ENCODE data around the gene LCN9.

LCN9 gene, protein sequence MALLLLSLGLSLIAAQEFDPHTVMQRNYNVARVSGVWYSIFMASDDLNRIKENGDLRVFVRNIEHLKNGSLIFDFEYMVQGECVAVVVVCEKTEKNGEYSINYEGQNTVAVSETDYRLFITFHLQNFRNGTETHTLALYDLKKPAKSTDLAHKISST

DNA sequence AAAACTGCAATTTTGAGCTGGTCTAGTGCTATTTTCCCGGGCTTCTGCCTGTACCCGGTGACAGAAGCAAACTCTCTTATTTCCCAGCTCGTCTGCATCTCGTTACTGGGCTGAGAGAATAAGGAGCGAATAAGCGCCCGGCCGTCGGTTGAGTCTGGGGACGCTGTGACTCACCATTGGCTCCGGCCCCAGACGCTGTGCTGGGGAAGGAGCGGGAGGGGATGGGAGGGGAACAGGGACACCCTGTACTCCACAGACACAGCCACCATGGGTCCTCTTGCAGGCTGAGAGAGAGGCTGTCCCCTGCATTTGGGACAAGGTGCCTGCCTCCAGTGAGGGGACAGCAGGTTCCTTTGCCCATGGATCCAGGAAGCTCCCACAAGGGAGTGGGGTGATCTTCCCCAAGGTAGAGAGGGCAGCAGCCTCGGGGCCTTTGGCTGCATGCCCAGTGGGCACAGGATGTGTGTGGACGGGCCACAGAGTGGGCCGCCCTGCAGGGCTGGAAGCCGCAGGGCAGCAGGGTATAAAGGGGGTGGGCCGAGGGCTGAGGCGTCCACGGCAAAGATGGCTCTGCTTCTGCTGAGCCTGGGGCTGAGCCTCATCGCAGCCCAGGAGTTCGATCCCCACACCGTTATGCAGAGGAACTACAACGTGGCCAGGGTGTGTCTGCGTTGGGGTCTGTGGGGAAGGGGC, at the start of gene LCN9:
TSS of gene LCN9 (plus strand) at position 552 of the 693 bp plus-strand sequence. CDS start at position 565, 13 bp downstream.
- Histone ChIP-seq H3K9ac (ENCODE audit: low read depth in 1 of 2, low read length in 2 of 2) (no peak within 1 kb of the TSS), H3K27me3 (ENCODE audit: control insufficient read depth in 2 of 2, insufficient read depth in 2 of 2, low read length in 2 of 2) (no peaks in the 10 kb centered on the region), H3K4me3 (ENCODE audit: low read length in 2 of 2) (no peak within 1 kb of the TSS), H3K4me1 (ENCODE audit: control insufficient read depth in 2 of 2, insufficient read depth in 2 of 2, low read length in 2 of 2) (no peaks in the 10 kb centered on the region), H3K9me3 (ENCODE audit: control insufficient read depth in 2 of 2, low read length in 2 of 2) (no peaks in the 10 kb centered on the region), H3K27ac (ENCODE audit: low read depth in 2 of 2, low read length in 2 of 2) (no peak within 1 kb of the TSS), H3K36me3 (ENCODE audit: control insufficient read depth in 2 of 2, insufficient read depth in 2 of 2, low read length in 2 of 2) (no peaks in the 10 kb centered on the region)

DNA sequence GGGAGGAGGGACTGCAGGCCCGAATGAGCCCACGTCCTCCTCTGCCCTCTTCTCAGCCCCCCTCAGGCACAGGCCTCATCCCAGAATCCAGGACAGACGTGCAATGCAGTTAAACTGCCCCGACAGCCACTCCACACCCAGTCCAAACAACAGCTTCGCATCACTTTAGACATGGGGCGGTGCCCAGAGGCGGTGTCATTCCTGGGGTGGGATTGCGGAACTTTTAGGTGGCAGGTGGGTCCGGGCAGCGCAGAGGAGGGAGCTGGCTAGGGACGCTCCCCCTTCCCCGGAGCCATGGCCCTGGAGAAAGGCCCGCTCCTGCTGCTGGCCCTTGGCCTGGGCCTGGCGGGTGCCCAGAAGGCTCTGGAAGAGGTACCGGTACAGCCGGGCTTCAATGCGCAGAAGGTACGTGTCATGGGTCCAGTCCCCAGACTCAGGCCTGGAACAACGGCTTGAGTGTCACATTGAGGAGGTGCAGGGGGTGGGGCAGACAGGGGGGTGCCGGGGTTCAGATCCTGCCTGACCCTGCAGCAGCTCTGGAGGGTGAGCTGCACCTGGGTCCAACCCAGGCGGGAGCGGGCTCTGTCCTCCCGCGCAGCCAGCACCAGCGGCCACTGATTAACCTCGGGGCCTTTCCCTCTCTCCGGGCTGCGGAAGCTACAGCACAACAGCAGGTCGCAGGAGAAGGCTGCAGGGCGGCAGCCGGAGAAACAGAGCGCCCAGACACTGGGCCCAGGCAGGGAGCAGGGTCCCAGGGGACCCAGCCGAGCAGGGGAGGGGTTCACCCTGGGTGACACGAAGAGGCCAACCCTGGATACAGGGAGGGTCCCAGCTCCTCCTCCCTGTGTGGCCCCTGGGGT, 48.9 kb upstream of the LCN9 start:
- Histone ChIP-seq H3K36me3 (ENCODE audit: control insufficient read depth in 2 of 2, insufficient read depth in 2 of 2, low read length in 2 of 2) (no peaks in the 10 kb centered on the region), H3K27me3 (ENCODE audit: control insufficient read depth in 2 of 2, insufficient read depth in 2 of 2, low read length in 2 of 2) (peaks cover 0 to 4% of the 10 kb centered on the region in 2 donors), H3K27ac (ENCODE audit: low read depth in 2 of 2, low read length in 2 of 2) (no peak overlapping the region), H3K4me1 (ENCODE audit: control insufficient read depth in 2 of 2, insufficient read depth in 2 of 2, low read length in 2 of 2) (no peaks in the 10 kb centered on the region), H3K9me3 (ENCODE audit: control insufficient read depth in 2 of 2, low read length in 2 of 2) (no peaks in the 10 kb centered on the region), H3K9ac (ENCODE audit: low read depth in 1 of 2, low read length in 2 of 2) (no peak overlapping the region), H3K4me3 (ENCODE audit: low read length in 2 of 2) (no peak overlapping the region)

DNA sequence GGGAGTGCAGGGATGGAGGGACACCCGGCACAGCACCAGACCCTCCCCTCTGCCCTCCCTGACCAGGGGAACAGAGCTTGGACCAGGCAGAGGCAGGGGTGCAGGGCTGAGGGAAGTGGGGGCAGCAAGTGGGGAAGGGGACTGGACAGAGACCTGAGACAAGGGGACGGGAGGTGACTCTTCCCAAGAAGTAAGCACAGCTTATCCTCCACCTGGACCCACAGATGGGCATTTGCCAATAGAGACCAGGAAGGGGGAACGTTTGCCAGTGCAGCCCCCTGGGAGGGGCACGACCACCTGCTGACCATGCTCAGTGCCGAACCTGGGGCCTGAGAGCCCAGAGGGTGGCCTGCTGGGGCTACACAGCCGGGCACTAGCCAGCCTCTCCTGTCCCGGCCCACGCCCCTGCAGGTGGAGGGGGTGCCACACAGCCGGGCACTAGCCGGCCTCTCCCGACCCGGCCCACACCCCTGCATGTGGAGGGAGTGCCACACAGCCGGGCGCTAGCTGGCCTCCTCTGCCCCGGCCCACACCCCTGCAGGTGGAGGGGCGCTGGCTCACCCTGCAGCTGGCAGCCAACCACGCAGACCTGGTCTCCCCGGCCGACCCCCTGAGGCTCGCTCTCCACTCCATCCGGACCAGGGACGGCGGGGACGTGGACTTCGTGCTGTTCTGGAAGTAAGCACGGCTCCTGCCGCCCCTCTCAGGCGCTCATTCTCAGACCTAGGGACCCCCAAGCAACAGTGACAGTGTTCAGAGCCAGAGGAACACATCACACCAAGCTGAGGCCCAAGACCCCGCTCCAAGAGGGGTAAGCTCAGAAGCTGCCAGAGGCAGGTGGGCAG, 48.1 kb upstream of the LCN9 start:
- Histone ChIP-seq H3K36me3 (ENCODE audit: control insufficient read depth in 2 of 2, insufficient read depth in 2 of 2, low read length in 2 of 2) (no peaks in the 10 kb centered on the region), H3K4me3 (ENCODE audit: low read length in 2 of 2) (no peak overlapping the region), H3K27me3 (ENCODE audit: control insufficient read depth in 2 of 2, insufficient read depth in 2 of 2, low read length in 2 of 2) (peaks cover 2 to 4% of the 10 kb centered on the region in 2 donors), H3K9me3 (ENCODE audit: control insufficient read depth in 2 of 2, low read length in 2 of 2) (no peaks in the 10 kb centered on the region), H3K27ac (ENCODE audit: low read depth in 2 of 2, low read length in 2 of 2) (no peak overlapping the region), H3K4me1 (ENCODE audit: control insufficient read depth in 2 of 2, insufficient read depth in 2 of 2, low read length in 2 of 2) (no peaks in the 10 kb centered on the region), H3K9ac (ENCODE audit: low read depth in 1 of 2, low read length in 2 of 2) (no peak overlapping the region)

DNA sequence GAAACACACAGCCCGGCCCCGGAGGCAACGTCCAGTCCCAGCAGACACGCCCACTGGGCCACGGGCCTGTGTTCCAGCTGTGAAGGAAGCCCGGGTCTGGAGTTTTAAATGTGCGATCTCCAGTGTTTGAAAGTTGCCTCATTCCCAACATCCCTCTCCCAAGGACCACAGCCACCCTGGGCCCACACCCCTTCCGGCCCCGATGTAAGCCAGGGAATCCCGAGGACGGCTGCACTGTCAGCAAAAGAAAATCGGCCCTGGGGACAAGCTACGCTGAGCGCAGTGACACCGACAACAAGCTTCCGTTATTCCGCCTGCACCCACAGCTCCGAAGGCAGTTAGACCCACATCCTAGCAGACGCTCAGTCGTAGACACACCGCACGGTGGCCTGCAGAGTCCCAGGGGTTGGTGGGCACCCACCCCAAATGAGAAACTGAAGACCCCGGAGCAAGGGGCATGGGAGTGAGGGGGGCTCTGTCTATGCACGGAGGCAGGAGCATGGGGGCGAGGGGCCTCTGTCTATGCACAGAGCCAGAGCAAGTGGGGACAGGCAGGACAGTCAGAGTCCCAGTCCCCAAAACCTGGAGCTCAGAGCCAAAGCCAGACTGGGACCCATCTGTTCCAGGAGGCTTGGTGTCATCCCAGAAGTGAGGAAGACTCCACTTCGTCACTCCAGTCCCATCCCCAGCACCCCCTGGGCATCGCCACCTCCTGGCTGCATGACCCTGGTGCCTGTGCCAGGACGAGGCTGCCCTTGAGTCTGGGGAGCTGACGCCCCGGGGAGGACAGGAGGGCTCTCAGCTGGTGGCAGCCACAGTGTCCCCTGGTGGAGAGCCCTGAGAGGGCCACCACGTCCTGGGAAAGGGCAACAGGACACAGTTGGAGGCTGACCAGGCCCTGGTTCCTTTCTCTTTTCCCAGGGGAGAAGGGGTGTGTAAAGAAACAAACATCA, 47.2 kb upstream of the LCN9 start:
- H3K9me3 ChIP-seq (ENCODE audit: control insufficient read depth in 2 of 2, low read length in 2 of 2) = no peaks in the 10 kb centered on the region
- H3K9ac ChIP-seq (ENCODE audit: low read depth in 1 of 2, low read length in 2 of 2) = no peak overlapping the region
- no peak overlapping the region for H3K27ac ChIP-seq (ENCODE audit: low read depth in 2 of 2, low read length in 2 of 2)
- H3K4me1 ChIP-seq (ENCODE audit: control insufficient read depth in 2 of 2, insufficient read depth in 2 of 2, low read length in 2 of 2) = no peaks in the 10 kb centered on the region
- H3K36me3 ChIP-seq (ENCODE audit: control insufficient read depth in 2 of 2, insufficient read depth in 2 of 2, low read length in 2 of 2) = no peaks in the 10 kb centered on the region
- no peak overlapping the region for H3K4me3 ChIP-seq (ENCODE audit: low read length in 2 of 2)
- peaks cover 2 to 4% of the 10 kb centered on the region in 2 donors for H3K27me3 ChIP-seq (ENCODE audit: control insufficient read depth in 2 of 2, insufficient read depth in 2 of 2, low read length in 2 of 2)

DNA sequence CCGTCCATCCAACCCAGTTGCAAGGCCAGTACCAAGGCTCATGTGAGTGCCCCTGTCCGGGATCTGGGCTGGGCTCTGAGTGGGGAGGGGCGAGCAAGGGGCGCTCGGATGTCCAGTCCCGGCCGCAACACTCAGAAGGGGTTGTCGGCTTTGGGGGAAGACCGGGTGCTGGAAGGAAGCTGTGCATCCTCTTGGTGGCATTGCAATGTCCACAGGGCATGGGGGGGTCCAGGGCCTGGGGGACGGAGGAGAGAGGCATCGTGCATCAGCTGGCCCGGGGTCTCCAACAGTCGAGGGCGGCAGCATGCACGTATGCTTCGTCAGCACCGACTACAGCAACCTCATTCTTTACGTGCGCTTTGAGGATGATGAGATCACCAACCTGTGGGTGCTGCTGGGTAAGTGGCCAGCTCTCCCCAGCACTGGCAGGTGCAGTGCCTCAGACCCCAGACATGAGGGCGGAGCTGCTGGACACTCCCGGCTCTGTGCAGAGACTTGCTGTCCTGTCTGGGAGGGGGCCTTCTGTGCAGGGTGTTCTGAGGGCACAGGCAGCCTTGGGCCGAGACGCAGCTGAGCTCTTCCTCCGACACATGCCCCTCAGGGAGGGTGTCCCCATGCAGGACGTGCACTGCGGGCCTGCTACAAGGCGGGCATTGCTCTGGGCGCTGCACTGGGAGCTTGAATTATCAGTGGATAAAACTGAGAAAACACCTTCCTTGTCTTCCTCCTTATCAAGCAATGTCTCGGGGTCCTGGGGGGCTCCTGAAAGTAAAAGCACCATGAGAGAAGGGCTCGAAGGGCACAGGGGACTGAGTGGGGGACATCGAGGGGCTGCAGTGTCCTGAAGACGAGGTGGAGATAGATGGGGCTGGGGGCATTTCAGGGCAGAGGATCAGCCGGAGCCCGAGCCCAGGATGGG, 46.2 kb upstream of the LCN9 start:
- peaks cover 0 to 2% of the 10 kb centered on the region in 2 donors for H3K27me3 ChIP-seq (ENCODE audit: control insufficient read depth in 2 of 2, insufficient read depth in 2 of 2, low read length in 2 of 2)
- no peak overlapping the region for H3K27ac ChIP-seq (ENCODE audit: low read depth in 2 of 2, low read length in 2 of 2)
- no peaks in the 10 kb centered on the region for H3K4me1 ChIP-seq (ENCODE audit: control insufficient read depth in 2 of 2, insufficient read depth in 2 of 2, low read length in 2 of 2)
- no peak overlapping the region for H3K9ac ChIP-seq (ENCODE audit: low read depth in 1 of 2, low read length in 2 of 2)
- no peaks in the 10 kb centered on the region for H3K9me3 ChIP-seq (ENCODE audit: control insufficient read depth in 2 of 2, low read length in 2 of 2)
- H3K36me3 ChIP-seq (ENCODE audit: control insufficient read depth in 2 of 2, insufficient read depth in 2 of 2, low read length in 2 of 2) = no peaks in the 10 kb centered on the region
- H3K4me3 ChIP-seq (ENCODE audit: low read length in 2 of 2) = no peak overlapping the region

DNA sequence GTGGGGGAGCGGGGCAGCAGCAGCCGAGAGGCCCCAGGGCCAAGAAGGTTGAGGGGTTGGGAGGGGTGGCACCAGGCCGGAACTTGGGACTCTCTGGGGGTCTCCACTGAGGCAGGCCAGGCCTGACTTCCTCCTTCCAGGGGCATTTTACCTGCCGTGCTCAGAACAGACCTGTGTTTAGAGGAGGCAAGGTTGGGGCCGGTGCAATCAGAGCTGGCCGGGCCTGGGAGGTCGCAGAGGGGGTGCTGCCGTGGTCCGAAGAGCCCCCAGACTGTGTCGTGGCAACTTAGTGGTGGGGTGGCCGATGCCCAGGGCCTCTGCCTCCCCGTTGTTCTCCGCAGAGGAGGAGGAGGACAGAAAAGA, 45.6 kb upstream of the LCN9 start:
- Histone ChIP-seq H3K27ac (ENCODE audit: low read depth in 2 of 2, low read length in 2 of 2) (no peak overlapping the region), H3K36me3 (ENCODE audit: control insufficient read depth in 2 of 2, insufficient read depth in 2 of 2, low read length in 2 of 2) (no peaks in the 10 kb centered on the region), H3K4me3 (ENCODE audit: low read length in 2 of 2) (no peak overlapping the region), H3K4me1 (ENCODE audit: control insufficient read depth in 2 of 2, insufficient read depth in 2 of 2, low read length in 2 of 2) (no peaks in the 10 kb centered on the region), H3K27me3 (ENCODE audit: control insufficient read depth in 2 of 2, insufficient read depth in 2 of 2, low read length in 2 of 2) (peaks cover 0 to 2% of the 10 kb centered on the region in 2 donors), H3K9ac (ENCODE audit: low read depth in 1 of 2, low read length in 2 of 2) (no peak overlapping the region), H3K9me3 (ENCODE audit: control insufficient read depth in 2 of 2, low read length in 2 of 2) (no peaks in the 10 kb centered on the region)

DNA sequence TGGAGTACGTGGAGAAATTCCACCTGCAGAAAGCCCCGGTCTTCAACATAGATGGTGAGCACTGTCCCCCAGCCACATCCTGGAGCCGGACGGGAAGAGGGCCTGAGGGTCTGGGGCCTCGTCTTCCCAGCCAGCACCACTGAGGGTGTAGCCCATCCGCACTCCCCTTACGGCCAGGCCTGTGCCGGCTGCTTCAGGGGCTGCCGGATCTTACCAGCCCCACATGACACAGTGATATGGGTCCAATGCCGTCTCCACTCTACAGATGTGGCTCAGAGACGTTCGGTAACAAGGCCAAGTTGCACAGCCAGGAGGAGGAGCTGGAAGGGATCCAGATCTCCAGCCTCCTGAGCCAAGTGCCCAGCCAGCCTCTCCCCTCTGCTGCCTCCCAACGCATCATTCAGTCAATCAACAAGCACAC, 45.1 kb upstream of the LCN9 start:
- no peaks in the 10 kb centered on the region for H3K9me3 ChIP-seq (ENCODE audit: control insufficient read depth in 2 of 2, low read length in 2 of 2)
- H3K4me3 ChIP-seq (ENCODE audit: low read length in 2 of 2) = no peak overlapping the region
- H3K27ac ChIP-seq (ENCODE audit: low read depth in 2 of 2, low read length in 2 of 2) = no peak overlapping the region
- no peaks in the 10 kb centered on the region for H3K4me1 ChIP-seq (ENCODE audit: control insufficient read depth in 2 of 2, insufficient read depth in 2 of 2, low read length in 2 of 2)
- H3K9ac ChIP-seq (ENCODE audit: low read depth in 1 of 2, low read length in 2 of 2) = no peak overlapping the region
- no peaks in the 10 kb centered on the region for H3K36me3 ChIP-seq (ENCODE audit: control insufficient read depth in 2 of 2, insufficient read depth in 2 of 2, low read length in 2 of 2)
- peaks cover 0 to 2% of the 10 kb centered on the region in 2 donors for H3K27me3 ChIP-seq (ENCODE audit: control insufficient read depth in 2 of 2, insufficient read depth in 2 of 2, low read length in 2 of 2)

DNA sequence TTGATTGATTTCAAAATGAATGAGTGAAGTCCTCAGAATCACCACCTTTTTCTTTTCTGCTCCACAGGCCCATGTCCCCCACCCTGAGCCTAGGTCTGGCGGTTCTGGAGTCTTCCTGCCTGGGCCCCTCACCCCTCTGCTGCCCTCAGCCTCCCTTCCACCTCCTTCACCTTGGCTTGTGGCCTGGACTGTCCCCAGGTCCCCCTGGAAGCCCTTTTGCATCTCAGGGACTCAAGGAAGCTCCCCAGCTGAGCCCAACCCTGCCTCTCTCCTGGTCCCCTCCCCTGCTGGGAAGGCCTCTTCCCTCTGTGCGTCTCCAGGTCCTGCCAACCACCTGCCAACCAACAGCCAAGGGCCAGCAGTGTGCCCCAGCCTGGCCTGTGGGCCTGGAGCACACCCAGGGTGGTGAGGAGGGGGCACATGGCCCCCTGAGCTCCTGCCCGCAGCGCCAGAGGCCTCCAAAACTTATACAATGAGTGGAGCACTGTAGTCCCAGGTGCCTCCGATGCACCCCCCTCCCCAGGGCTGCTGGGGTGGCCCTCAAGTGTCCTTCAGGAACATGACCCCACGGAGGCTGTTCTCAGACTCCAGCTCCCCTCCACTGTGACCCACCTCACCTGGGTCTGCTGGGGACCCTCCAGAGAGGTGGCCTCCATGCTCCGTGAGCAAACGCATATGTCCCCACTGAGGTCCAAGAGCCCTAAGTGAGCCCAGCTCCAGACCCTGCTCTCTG, 44.1 kb upstream of the LCN9 start:
- Histone ChIP-seq H3K9me3 (ENCODE audit: control insufficient read depth in 2 of 2, low read length in 2 of 2) (no peaks in the 10 kb centered on the region), H3K27me3 (ENCODE audit: control insufficient read depth in 2 of 2, insufficient read depth in 2 of 2, low read length in 2 of 2) (peaks cover 0 to 2% of the 10 kb centered on the region in 2 donors), H3K4me1 (ENCODE audit: control insufficient read depth in 2 of 2, insufficient read depth in 2 of 2, low read length in 2 of 2) (no peaks in the 10 kb centered on the region), H3K36me3 (ENCODE audit: control insufficient read depth in 2 of 2, insufficient read depth in 2 of 2, low read length in 2 of 2) (no peaks in the 10 kb centered on the region), H3K27ac (ENCODE audit: low read depth in 2 of 2, low read length in 2 of 2) (no peak overlapping the region), H3K4me3 (ENCODE audit: low read length in 2 of 2) (no peak overlapping the region), H3K9ac (ENCODE audit: low read depth in 1 of 2, low read length in 2 of 2) (no peak overlapping the region)

Data from mucosa of rectum (tissue), 2 donors.